ENCODE results near the gene PRKD3. TPM values are rescaled to one million over a fixed set of nuclear protein-coding genes. Genes with fewer than 3 reads are reported as not detected.
A peak's percentile ranks its signal among the peaks of the same experiment; 100 is the strongest.

Gene PRKD3
- total and polyA plus RNA-seq, 2 donors (not counting 3 experiments of a cell fraction or from before 2014, with no cell fraction given): 14.9 to 47.3 TPM

DNA sequence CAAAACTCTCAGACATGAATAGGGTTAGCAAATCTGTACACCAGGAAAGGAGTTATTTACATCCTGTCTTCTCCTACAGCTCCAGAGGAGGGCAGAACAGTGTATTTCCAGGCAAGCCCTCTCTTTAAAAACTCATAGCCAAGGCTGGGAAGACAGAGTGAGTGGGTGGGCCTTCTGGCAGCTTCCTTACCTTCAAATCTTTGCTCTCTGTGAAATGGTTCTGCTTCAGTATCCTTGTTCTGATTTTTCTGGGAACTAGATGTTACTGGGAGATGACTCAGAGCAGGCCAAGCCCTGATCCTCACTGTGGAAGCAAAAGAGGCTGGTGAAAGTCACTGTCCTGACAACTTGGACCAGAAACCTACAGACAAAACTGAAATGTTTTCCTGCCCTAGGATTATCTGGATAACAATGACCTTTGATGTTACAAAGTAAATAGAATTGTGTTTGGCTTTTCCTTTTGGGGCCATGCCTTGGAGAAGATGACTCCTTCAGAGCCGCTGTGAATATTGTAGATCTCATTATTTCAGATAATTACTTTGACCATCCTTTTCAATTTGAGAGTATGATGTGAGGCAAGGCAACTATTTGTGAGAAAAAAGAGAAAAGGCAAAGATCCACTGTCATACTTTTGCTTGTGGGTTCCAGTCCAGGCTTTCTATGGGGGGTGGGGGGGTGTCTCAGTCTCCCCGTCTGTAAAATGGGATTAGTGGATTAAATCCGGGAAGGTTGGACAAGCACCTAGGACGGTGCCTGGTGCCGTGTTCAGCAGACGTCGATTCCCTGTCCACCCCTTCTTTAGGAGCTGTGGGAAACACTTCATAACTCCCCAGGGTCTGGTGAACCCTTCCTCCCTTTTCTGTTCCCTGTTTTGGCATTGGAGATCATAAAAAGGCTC, 19.2 kb upstream of the PRKD3 start:
- H3K9ac ChIP-seq (replicated peaks; ENCODE audit: extremely low read depth, insufficient read depth, low read length): peak overlapping the region; percentile 72
- intact Hi-C loops (cut with micrococcal nuclease): loop anchor here (1.0 to 5.0 kb wide), 2 partner anchors 47 to 534 kb away; no protein-coding TSS in a partner anchor

More for the DNA sequence above, 19.2 kb upstream of the PRKD3 start:
- no peak overlapping the region for H3K27ac ChIP-seq (ENCODE audit: insufficient read depth, low read depth, low read length)
- H3K79me2 ChIP-seq (ENCODE audit: control insufficient read depth, insufficient read depth, low read length): no peaks in the 10 kb centered on the region
- ChIA-PET POLR2A (interaction anchor here (0.8 kb wide), 1 partner anchor 19 kb away, joined by 3 read pairs; the partner anchor contains the start of gene PRKD3), CTCF (interaction anchor here (1.0 to 2.8 kb wide), 11 partner anchors 9 to 548 kb away, joined by 3 to 25 read pairs (median 5); no protein-coding TSS in a partner anchor)
- peak overlapping the region; percentile 90 for H2AFZ ChIP-seq (ENCODE audit: low read depth, low read length)
- DNase-seq (ENCODE audit: low read depth, low spot score): peak; percentile 47
- FAIRE-seq: peak; percentile 55
- peaks cover 17% of the 10 kb centered on the region for H3K4me1 ChIP-seq (ENCODE audit: control insufficient read depth, extremely low read depth, insufficient read depth, low read length)
- TF ChIP-seq FOS (IDR thresholded peaks at IDR 0.05; ENCODE audit: borderline replicate concordance, insufficient read depth, low read length) (peak; percentile 49), JUN (IDR thresholded peaks at IDR 0.05; ENCODE audit: borderline replicate concordance, insufficient read depth, insufficient read length, low read depth) (no peak), EZH2 (IDR thresholded peaks at IDR 0.05; ENCODE audit: borderline replicate concordance, low read depth, low read length, severe bottlenecking) (no peak), POLR2AphosphoS5 (IDR thresholded peaks at IDR 0.05; ENCODE audit: insufficient read depth, low read depth, low read length) (no peak), GATA2 (IDR thresholded peaks at IDR 0.05; ENCODE audit: insufficient read depth, insufficient read length, low read depth, low read length) (no peak), MYC (IDR thresholded peaks at IDR 0.05; ENCODE audit: low read depth, low read length) (no peak), POLR2A (IDR thresholded peaks at IDR 0.05; ENCODE audit: low read depth, low read length) (no peak)
- TF ChIP-seq, protein P1, sequence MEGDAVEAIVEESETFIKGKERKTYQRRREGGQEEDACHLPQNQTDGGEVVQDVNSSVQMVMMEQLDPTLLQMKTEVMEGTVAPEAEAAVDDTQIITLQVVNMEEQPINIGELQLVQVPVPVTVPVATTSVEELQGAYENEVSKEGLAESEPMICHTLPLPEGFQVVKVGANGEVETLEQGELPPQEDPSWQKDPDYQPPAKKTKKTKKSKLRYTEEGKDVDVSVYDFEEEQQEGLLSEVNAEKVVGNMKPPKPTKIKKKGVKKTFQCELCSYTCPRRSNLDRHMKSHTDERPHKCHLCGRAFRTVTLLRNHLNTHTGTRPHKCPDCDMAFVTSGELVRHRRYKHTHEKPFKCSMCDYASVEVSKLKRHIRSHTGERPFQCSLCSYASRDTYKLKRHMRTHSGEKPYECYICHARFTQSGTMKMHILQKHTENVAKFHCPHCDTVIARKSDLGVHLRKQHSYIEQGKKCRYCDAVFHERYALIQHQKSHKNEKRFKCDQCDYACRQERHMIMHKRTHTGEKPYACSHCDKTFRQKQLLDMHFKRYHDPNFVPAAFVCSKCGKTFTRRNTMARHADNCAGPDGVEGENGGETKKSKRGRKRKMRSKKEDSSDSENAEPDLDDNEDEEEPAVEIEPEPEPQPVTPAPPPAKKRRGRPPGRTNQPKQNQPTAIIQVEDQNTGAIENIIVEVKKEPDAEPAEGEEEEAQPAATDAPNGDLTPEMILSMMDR (IDR thresholded peaks at IDR 0.05; ENCODE audit: extremely low read depth in 1 of 2, insufficient read depth in 1 of 2, low read depth in 1 of 2, low read length in 2 of 2): peak in 1 of 2 donors; percentile 24
- TF ChIP-seq, protein P2, sequence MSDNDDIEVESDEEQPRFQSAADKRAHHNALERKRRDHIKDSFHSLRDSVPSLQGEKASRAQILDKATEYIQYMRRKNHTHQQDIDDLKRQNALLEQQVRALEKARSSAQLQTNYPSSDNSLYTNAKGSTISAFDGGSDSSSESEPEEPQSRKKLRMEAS (IDR thresholded peaks at IDR 0.05; ENCODE audit: insufficient read depth, insufficient read length): no peak
- H3K4me2 ChIP-seq (ENCODE audit: insufficient read depth, low read length): peak overlapping the region; percentile 62
- H4K20me1 ChIP-seq (replicated peaks; ENCODE audit: control insufficient read depth, extremely low read depth, insufficient read depth, low read length): no peaks in the 10 kb centered on the region
- H3K27me3 ChIP-seq (ENCODE audit: control insufficient read depth in 2 of 2, insufficient read depth in 2 of 2, low read length in 2 of 2): no peaks in the 10 kb centered on the region
- dilution Hi-C loops (cut with MboI; ENCODE audit: extremely low pct_ligation_motif_present, low sequenced_read_pairs): no loop called here
- no peaks in the 10 kb centered on the region for H3K36me3 ChIP-seq (ENCODE audit: control insufficient read depth in 2 of 2, extremely low read depth in 1 of 2, insufficient read depth in 2 of 2, low read length in 2 of 2)
- H3K9me1 ChIP-seq (replicated peaks; ENCODE audit: control insufficient read depth, extremely low read depth, insufficient read depth, low read length): no peaks in the 10 kb centered on the region
- peak overlapping the region; percentile 9 to 54 (median 53) for H3K4me3 ChIP-seq (replicated peaks in 1 of 3; ENCODE audit: insufficient read depth in 1 of 3, low read depth in 1 of 3, low read length in 3 of 3)
- BruUV-seq (replicated peaks): no TSS peak
- H3K9me3 ChIP-seq (replicated peaks; ENCODE audit: control insufficient read depth, insufficient read depth, low read length): no peaks in the 10 kb centered on the region
